ENCODE data around the gene USP47. TPM values are rescaled to one million over a fixed set of nuclear protein-coding genes. Genes with fewer than 3 reads are reported as not detected.

The USP47 gene
- total and polyA plus RNA-seq, 2 of the 8 experiments (the other 6 are each of a cell fraction or from before 2014, with no cell fraction given): 4.2 to 21.3 TPM

DNA sequence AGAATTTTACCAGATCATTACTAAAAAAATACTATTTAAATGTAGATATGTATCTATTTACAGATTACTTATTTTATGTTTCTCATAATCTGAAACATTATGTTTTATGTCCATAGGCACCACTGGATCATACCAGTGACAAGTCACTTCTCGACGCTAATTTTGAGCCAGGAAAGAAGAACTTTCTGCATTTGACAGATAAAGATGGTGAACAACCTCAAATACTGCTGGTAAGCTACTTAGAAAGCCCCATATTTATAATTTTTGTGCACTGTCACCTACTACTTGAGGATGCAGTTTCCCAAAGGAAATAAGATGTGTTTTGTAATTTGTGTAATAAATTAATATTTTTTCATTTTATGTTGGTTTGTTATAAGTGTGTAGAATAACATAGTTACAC, 42.6 kb downstream of the USP47 start:
- Histone ChIP-seq H3K4me3 (ENCODE audit: extremely low read depth in 1 of 4, insufficient read depth in 2 of 4, low read depth in 3 of 4, low read length in 4 of 4) (no peak overlapping the region), H3K36me3 (ENCODE audit: control insufficient read depth in 2 of 4, insufficient read depth in 4 of 4, low read length in 3 of 4) (peaks cover 7 to 20% (median 12%) of the 10 kb centered on the region in 4 experiments; a peak in 6 of 8 replicates), H3K27ac (ENCODE audit: low read depth, low read length) (no peak overlapping the region), H3K4me1 (replicated peaks in 1 of 4; ENCODE audit: control insufficient read depth in 3 of 4, insufficient read depth in 4 of 4, low read length in 3 of 4) (no peaks in the 10 kb centered on the region), H2BK5ac (ENCODE audit: low read depth, low read length) (no peak overlapping the region), H3K4me2 (ENCODE audit: insufficient read depth in 1 of 2, low read depth in 2 of 2, low read length in 2 of 2) (no peak overlapping the region), H3K18ac (ENCODE audit: extremely low read depth, low read length) (no peak overlapping the region), H2AFZ (ENCODE audit: low read length) (no peak overlapping the region), H3K9ac (replicated peaks in 1 of 4; ENCODE audit: extremely low read depth in 1 of 4, low read depth in 3 of 4, low read length in 3 of 4) (no peak overlapping the region), H3K14ac (ENCODE audit: insufficient read length) (no peak overlapping the region), H4K8ac (ENCODE audit: extremely low read depth, insufficient read depth, low read length) (no peak overlapping the region), H2BK15ac (ENCODE audit: low read length) (no peak overlapping the region), H3K56ac (replicated peaks; ENCODE audit: insufficient read length, low read depth, low read length) (no peak overlapping the region), H2BK120ac (replicated peaks; ENCODE audit: low read depth, low read length) (no peak overlapping the region), H3K4ac (replicated peaks; ENCODE audit: insufficient read length, low read depth, low read length) (no peak overlapping the region), H3K23me2 (ENCODE audit: low read depth, low read length) (no peaks in the 10 kb centered on the region), H3K27me3 (replicated peaks in 1 of 4; ENCODE audit: control insufficient read depth in 3 of 4, extremely low read depth in 1 of 4, insufficient read depth in 3 of 4, low read length in 3 of 4) (no peaks in the 10 kb centered on the region), H4K5ac (ENCODE audit: insufficient read length, low read depth, low read length) (no peak overlapping the region), H2BK12ac (ENCODE audit: low read depth, low read length) (no peak overlapping the region), H3K23ac (ENCODE audit: insufficient read length) (no peak overlapping the region), H4K91ac (replicated peaks; ENCODE audit: insufficient read length, low read length) (no peak overlapping the region), H3K79me2 (ENCODE audit: control insufficient read depth in 1 of 2, insufficient read depth in 2 of 2, low read length in 2 of 2) (peaks cover 0 to 22% of the 10 kb centered on the region in 2 experiments; a peak in 2 of 4 replicates), H2BK20ac (ENCODE audit: low read length) (no peak overlapping the region), H3K79me1 (ENCODE audit: low read depth, low read length) (no peaks in the 10 kb centered on the region; the same call in 1 of the 2 replicates), H2AK5ac (ENCODE audit: low read depth, low read length) (no peak overlapping the region), H4K20me1 (replicated peaks in 1 of 2; ENCODE audit: control insufficient read depth in 1 of 2, insufficient read depth in 2 of 2, low read length in 2 of 2) (peaks cover 0 to 2% of the 10 kb centered on the region in 2 experiments), H3K9me3 (ENCODE audit: insufficient read depth in 2 of 2, low read depth in 1 of 2, low read length in 1 of 2) (no peaks in the 10 kb centered on the region)
- POLR2A ChIA-PET (ENCODE audit: partially characterized antibody): interaction anchor here (0.6 kb wide), 1 partner anchor 12 kb away, joined by 3 read pairs; no protein-coding TSS in a partner anchor
- 81% methylated on average over 2 of the region's 2 CpGs; no CpG with 5 or more reads in 1 of the 2 experiments for WGBS, 2 experiments (ENCODE audit: extremely low coverage in 1 of 2, insufficient coverage in 1 of 2, insufficient read length in 1 of 2, insufficient replicate concordance in 2 of 2, low coverage in 1 of 2, low lambda C conversion rate in 2 of 2, missing lambda C conversion rate in 1 of 2)
- TF ChIP-seq, protein P1, sequence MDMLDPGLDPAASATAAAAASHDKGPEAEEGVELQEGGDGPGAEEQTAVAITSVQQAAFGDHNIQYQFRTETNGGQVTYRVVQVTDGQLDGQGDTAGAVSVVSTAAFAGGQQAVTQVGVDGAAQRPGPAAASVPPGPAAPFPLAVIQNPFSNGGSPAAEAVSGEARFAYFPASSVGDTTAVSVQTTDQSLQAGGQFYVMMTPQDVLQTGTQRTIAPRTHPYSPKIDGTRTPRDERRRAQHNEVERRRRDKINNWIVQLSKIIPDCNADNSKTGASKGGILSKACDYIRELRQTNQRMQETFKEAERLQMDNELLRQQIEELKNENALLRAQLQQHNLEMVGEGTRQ (IDR thresholded peaks at IDR 0.05; ENCODE audit: low read length): no peak
- TF ChIP-seq RNF2 (IDR thresholded peaks at IDR 0.05; ENCODE audit: borderline replicate concordance, low read depth, low read length, missing control alignments, poor library complexity, severe bottlenecking): no peak
- no peak for TF ChIP-seq CHD2 (IDR thresholded peaks at IDR 0.05; ENCODE audit: low read length)
- TF ChIP-seq SIX5 (IDR thresholded peaks at IDR 0.05; ENCODE audit: low read depth, low read length): no peak
- TF ChIP-seq SRF (IDR thresholded peaks at IDR 0.05; ENCODE audit: low read depth, low read length): no peak
- no peak for TF ChIP-seq CHD1 (IDR thresholded peaks at IDR 0.05; ENCODE audit: low read depth, low read length)
- TF ChIP-seq CREB1 (IDR thresholded peaks at IDR 0.05): no peak
- TF ChIP-seq PHF8 (conservative IDR thresholded peaks at IDR 0.05; ENCODE audit: low read depth, low read length): no peak
- TF ChIP-seq CBX8 (IDR thresholded peaks at IDR 0.05; ENCODE audit: borderline replicate concordance, low read depth, low read length): no peak
- TF ChIP-seq SIRT6 (IDR thresholded peaks at IDR 0.05; ENCODE audit: low read length): no peak
- TF ChIP-seq JUND (IDR thresholded peaks at IDR 0.05; ENCODE audit: low read length): no peak
- CTCF ChIA-PET (ENCODE audit: partially characterized antibody): no interaction called here
- FAIRE-seq (no peak), DNase-seq (ENCODE audit: low read depth in 1 of 2, low spot score in 2 of 2) (no peak)
